ENCODE measurements around the gene ITPRID1.
A peak's percentile ranks its signal among the peaks of the same experiment; 100 is the strongest.

ITPRID1 gene

DNA sequence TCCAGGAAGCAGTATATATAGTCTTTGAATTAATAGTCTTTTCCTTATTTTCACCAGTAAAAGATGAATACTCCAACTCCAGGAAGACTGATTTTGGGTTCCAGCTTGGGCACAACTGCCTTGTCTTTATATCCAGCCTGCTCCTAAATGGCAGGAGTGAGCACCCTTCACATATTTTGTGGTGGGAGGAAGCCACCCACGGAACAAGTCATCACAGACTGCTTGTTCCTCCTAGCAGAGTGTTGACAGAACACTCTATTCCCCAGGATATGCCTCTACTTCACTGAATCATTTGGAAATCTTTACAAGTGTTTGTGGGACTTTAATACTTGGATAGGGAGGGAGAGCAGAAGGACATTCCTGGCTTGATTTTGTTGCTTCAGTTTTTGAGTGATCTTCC lies 31.7 kb downstream of the ITPRID1 start:
- no peaks in the 10 kb centered on the region for H3K4me1 ChIP-seq (ENCODE audit: insufficient read depth, insufficient read length)
- no peak overlapping the region for H3K4me3 ChIP-seq (ENCODE audit: insufficient read length, low read depth)
- no peaks in the 10 kb centered on the region for H3K27me3 ChIP-seq (ENCODE audit: insufficient read depth, insufficient read length)
- TF ChIP-seq YY1 (IDR thresholded peaks at IDR 0.05; ENCODE audit: insufficient read depth, insufficient read length), result no peak
- TF ChIP-seq ZNF274 (IDR thresholded peaks at IDR 0.05; ENCODE audit: low read depth, low read length), result no peak
- TF ChIP-seq SUZ12 (IDR thresholded peaks at IDR 0.05; ENCODE audit: extremely low read depth, insufficient read depth, insufficient read length), result no peak
- no peak for DNase-seq (ENCODE audit: low read depth, low spot score)
- no peaks in the 10 kb centered on the region for H3K9me3 ChIP-seq (ENCODE audit: insufficient read depth, low read length)
- H3K9ac ChIP-seq (ENCODE audit: insufficient read length, low read depth), result no peak overlapping the region
- H3K36me3 ChIP-seq (ENCODE audit: insufficient read depth, insufficient read length, low read length), result no peaks in the 10 kb centered on the region

DNA sequence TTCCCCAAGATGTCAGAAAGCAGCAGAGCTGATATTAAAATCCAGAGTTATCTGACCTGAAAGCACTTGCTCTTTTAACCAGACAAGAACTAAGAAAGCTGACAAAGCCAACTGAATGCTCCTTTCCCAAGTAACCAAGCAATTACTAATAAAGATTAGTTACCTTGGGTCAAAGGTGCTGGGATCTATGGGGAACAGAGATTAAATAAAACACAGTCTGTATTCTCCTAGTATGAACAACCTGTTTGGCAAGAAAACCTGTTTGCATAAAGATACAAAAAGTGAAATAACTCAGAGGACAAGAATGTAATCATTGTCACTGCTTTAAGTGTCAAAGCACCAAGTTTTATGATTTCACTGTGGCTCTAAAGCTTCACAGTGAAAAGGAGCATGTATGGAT lies 35.7 kb downstream of the ITPRID1 start:
- Histone ChIP-seq H3K4me3 (ENCODE audit: insufficient read length, low read depth) (no peak overlapping the region), H3K36me3 (ENCODE audit: insufficient read depth, insufficient read length, low read length) (no peaks in the 10 kb centered on the region), H3K4me1 (ENCODE audit: insufficient read depth, insufficient read length) (no peaks in the 10 kb centered on the region), H3K9me3 (ENCODE audit: insufficient read depth, low read length) (no peaks in the 10 kb centered on the region), H3K27me3 (ENCODE audit: insufficient read depth, insufficient read length) (no peaks in the 10 kb centered on the region), H3K9ac (ENCODE audit: insufficient read length, low read depth) (no peak overlapping the region)
- TF ChIP-seq YY1 (IDR thresholded peaks at IDR 0.05; ENCODE audit: insufficient read depth, insufficient read length), result no peak
- no peak for TF ChIP-seq ZNF274 (IDR thresholded peaks at IDR 0.05; ENCODE audit: low read depth, low read length)
- no peak for TF ChIP-seq SUZ12 (IDR thresholded peaks at IDR 0.05; ENCODE audit: extremely low read depth, insufficient read depth, insufficient read length)
- no peak for DNase-seq (ENCODE audit: low read depth, low spot score)

DNA sequence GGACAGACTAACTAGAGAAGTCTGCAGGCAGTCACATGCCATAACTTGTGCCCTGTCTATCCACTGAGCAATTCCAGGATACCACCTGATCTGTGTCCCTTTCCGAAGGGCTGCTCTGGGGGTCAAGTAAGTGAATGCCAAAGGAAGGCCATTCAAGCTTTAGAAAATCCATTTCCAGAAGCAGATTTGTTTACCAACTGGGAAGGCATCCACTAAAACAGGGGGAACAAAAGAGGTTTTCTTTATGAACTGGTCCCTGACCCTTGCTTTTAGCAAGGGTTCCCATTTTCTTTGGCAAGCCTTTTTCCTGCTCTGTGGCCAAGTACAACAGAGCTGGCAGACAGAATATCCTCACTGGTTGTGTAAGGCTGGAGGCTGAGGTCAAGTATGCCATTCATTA lies 36.5 kb downstream of the ITPRID1 start:
- Histone ChIP-seq H3K9me3 (ENCODE audit: insufficient read depth, low read length) (no peaks in the 10 kb centered on the region), H3K36me3 (ENCODE audit: insufficient read depth, insufficient read length, low read length) (no peaks in the 10 kb centered on the region), H3K9ac (ENCODE audit: insufficient read length, low read depth) (no peak overlapping the region), H3K4me1 (ENCODE audit: insufficient read depth, insufficient read length) (no peaks in the 10 kb centered on the region), H3K4me3 (ENCODE audit: insufficient read length, low read depth) (no peak overlapping the region), H3K27me3 (ENCODE audit: insufficient read depth, insufficient read length) (no peaks in the 10 kb centered on the region)
- DNase-seq (ENCODE audit: low read depth, low spot score), result no peak
- TF ChIP-seq ZNF274 (IDR thresholded peaks at IDR 0.05; ENCODE audit: low read depth, low read length), result no peak
- TF ChIP-seq YY1 (IDR thresholded peaks at IDR 0.05; ENCODE audit: insufficient read depth, insufficient read length), result no peak
- no peak for TF ChIP-seq SUZ12 (IDR thresholded peaks at IDR 0.05; ENCODE audit: extremely low read depth, insufficient read depth, insufficient read length)

DNA sequence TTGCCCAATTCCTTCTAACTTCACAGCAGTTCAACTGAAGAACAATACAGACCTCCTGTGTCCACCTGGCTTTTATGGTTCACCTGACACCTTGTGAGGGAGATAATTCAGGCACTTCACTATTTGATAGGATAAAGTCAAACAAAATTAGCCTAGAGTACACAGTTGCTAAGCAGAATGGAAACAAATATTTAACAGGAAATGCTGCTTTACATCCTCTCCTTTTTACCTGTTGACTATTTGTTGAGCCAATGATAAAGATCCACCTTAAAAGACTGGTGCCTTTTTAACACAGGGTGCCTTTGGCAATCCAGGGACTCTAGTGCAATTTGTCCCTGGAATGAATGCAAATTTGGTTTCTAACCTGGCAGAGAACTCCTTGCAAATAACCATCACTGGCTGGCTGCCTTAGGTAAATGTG lies 39.8 kb downstream of the ITPRID1 start:
- no peaks in the 10 kb centered on the region for H3K4me1 ChIP-seq (ENCODE audit: insufficient read depth, insufficient read length)
- no peaks in the 10 kb centered on the region for H3K27me3 ChIP-seq (ENCODE audit: insufficient read depth, insufficient read length)
- H3K9ac ChIP-seq (ENCODE audit: insufficient read length, low read depth), result no peak overlapping the region
- TF ChIP-seq YY1 (IDR thresholded peaks at IDR 0.05; ENCODE audit: insufficient read depth, insufficient read length) (no peak), SUZ12 (IDR thresholded peaks at IDR 0.05; ENCODE audit: extremely low read depth, insufficient read depth, insufficient read length) (no peak), ZNF274 (IDR thresholded peaks at IDR 0.05; ENCODE audit: low read depth, low read length) (no peak)
- DNase-seq (ENCODE audit: low read depth, low spot score), result no peak
- H3K9me3 ChIP-seq (ENCODE audit: insufficient read depth, low read length), result no peaks in the 10 kb centered on the region
- H3K36me3 ChIP-seq (ENCODE audit: insufficient read depth, insufficient read length, low read length), result no peaks in the 10 kb centered on the region
- no peak overlapping the region for H3K4me3 ChIP-seq (ENCODE audit: insufficient read length, low read depth)

DNA sequence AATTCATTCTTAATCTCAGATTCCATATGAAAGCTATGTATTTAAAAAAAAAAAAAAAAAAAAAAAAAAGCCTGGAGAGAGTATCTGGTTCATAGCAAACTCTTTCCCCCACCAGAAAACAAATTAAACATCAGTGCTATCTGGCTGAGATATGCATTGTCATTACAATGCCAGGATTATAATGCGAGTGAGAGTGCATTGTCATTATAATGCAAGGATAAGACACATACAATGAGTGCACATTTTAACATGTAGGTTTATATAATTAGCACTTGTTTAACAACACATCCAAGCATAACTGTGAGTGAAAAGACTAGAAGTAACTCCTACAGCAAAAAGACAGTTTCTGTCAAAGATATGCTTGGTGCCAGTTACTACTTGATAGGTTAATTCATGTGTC lies 48.1 kb downstream of the ITPRID1 start:
- H3K36me3 ChIP-seq (ENCODE audit: insufficient read depth, insufficient read length, low read length), result no peaks in the 10 kb centered on the region
- H3K4me1 ChIP-seq (ENCODE audit: insufficient read depth, insufficient read length), result no peaks in the 10 kb centered on the region
- DNase-seq (ENCODE audit: low read depth, low spot score), result peak; percentile 39
- no peak overlapping the region for H3K9ac ChIP-seq (ENCODE audit: insufficient read length, low read depth)
- H3K27me3 ChIP-seq (ENCODE audit: insufficient read depth, insufficient read length), result no peaks in the 10 kb centered on the region
- no peak for TF ChIP-seq ZNF274 (IDR thresholded peaks at IDR 0.05; ENCODE audit: low read depth, low read length)
- TF ChIP-seq YY1 (IDR thresholded peaks at IDR 0.05; ENCODE audit: insufficient read depth, insufficient read length), result no peak
- TF ChIP-seq SUZ12 (IDR thresholded peaks at IDR 0.05; ENCODE audit: extremely low read depth, insufficient read depth, insufficient read length), result no peak
- H3K4me3 ChIP-seq (ENCODE audit: insufficient read length, low read depth), result no peak overlapping the region
- H3K9me3 ChIP-seq (ENCODE audit: insufficient read depth, low read length), result no peaks in the 10 kb centered on the region

DNA sequence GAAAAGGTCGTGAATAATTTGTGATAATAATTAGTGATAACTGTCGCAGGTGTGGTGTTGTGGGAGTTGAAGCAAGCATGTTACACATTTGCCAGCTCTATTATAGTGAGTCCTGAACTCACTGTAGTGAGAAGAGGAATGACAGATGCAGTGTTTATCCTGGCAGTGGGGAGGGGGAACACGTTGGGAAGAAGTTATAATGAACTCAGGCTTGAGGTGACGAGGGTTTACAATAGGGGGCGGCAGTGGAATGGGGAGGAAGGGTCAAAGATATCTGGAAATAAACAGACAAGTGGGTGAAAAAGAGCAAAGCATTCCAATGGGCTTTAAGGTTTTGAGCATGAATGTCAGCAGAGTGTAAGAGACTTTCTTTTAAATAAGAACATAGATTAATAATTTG lies 49.6 kb downstream of the ITPRID1 start:
- Histone ChIP-seq H3K4me3 (ENCODE audit: insufficient read length, low read depth) (no peak overlapping the region), H3K4me1 (ENCODE audit: insufficient read depth, insufficient read length) (no peaks in the 10 kb centered on the region), H3K9me3 (ENCODE audit: insufficient read depth, low read length) (no peaks in the 10 kb centered on the region), H3K36me3 (ENCODE audit: insufficient read depth, insufficient read length, low read length) (no peaks in the 10 kb centered on the region), H3K27me3 (ENCODE audit: insufficient read depth, insufficient read length) (no peaks in the 10 kb centered on the region), H3K9ac (ENCODE audit: insufficient read length, low read depth) (no peak overlapping the region)
- no peak for TF ChIP-seq YY1 (IDR thresholded peaks at IDR 0.05; ENCODE audit: insufficient read depth, insufficient read length)
- no peak for TF ChIP-seq SUZ12 (IDR thresholded peaks at IDR 0.05; ENCODE audit: extremely low read depth, insufficient read depth, insufficient read length)
- no peak for TF ChIP-seq ZNF274 (IDR thresholded peaks at IDR 0.05; ENCODE audit: low read depth, low read length)
- no peak for DNase-seq (ENCODE audit: low read depth, low spot score)

DNA sequence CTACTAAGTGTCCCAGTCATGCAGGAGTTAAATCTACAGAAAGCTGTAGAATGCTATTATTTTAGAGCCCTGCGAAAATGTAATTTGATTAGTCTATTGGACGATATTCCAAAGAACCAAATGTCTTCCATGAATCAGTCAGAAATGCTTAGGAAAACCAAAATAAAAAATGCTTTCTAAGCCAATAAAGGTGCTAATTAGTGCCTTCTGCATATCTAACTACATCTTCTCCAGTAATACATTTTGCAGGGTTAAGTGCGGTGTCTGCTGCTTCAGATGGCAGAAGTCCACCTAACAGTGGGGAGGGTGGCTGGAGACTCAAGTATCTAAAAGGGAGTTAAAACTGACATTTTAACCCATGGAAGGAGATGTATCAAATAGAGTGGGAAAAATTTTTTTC lies 50.1 kb downstream of the ITPRID1 start:
- no peaks in the 10 kb centered on the region for H3K27me3 ChIP-seq (ENCODE audit: insufficient read depth, insufficient read length)
- TF ChIP-seq YY1 (IDR thresholded peaks at IDR 0.05; ENCODE audit: insufficient read depth, insufficient read length) (no peak), ZNF274 (IDR thresholded peaks at IDR 0.05; ENCODE audit: low read depth, low read length) (no peak)
- H3K9ac ChIP-seq (ENCODE audit: insufficient read length, low read depth), result no peak overlapping the region
- DNase-seq (ENCODE audit: low read depth, low spot score), result no peak
- no peak overlapping the region for H3K4me3 ChIP-seq (ENCODE audit: insufficient read length, low read depth)
- no peaks in the 10 kb centered on the region for H3K9me3 ChIP-seq (ENCODE audit: insufficient read depth, low read length)
- no peaks in the 10 kb centered on the region for H3K4me1 ChIP-seq (ENCODE audit: insufficient read depth, insufficient read length)
- no peaks in the 10 kb centered on the region for H3K36me3 ChIP-seq (ENCODE audit: insufficient read depth, insufficient read length, low read length)

DNA sequence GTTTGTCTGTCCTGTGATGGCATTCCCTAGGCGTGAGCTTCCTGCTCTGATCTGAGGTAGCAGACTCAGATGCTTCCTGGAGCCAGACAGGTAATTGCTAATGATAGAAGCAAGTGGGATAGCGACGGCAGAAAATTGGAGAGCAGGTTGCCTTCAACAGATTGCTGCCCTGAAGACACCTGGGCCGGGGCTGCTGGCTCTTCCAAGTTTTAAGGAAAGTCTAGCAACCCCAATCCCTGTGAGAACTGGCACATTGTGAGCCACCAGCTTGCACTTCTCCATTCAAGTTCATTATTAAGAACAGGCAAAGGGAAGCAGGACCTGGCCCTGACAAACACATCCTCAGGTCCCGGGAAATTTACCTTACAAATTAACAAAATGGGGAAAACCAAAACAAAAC lies 50.8 kb downstream of the ITPRID1 start:
- TF ChIP-seq SUZ12 (IDR thresholded peaks at IDR 0.05; ENCODE audit: extremely low read depth, insufficient read depth, insufficient read length), result no peak
- TF ChIP-seq ZNF274 (IDR thresholded peaks at IDR 0.05; ENCODE audit: low read depth, low read length), result no peak
- TF ChIP-seq YY1 (IDR thresholded peaks at IDR 0.05; ENCODE audit: insufficient read depth, insufficient read length), result no peak
- no peaks in the 10 kb centered on the region for H3K4me1 ChIP-seq (ENCODE audit: insufficient read depth, insufficient read length)
- H3K4me3 ChIP-seq (ENCODE audit: insufficient read length, low read depth), result no peak overlapping the region
- no peaks in the 10 kb centered on the region for H3K36me3 ChIP-seq (ENCODE audit: insufficient read depth, insufficient read length, low read length)
- H3K9ac ChIP-seq (ENCODE audit: insufficient read length, low read depth), result no peak overlapping the region
- no peaks in the 10 kb centered on the region for H3K27me3 ChIP-seq (ENCODE audit: insufficient read depth, insufficient read length)
- no peak for DNase-seq (ENCODE audit: low read depth, low spot score)
- H3K9me3 ChIP-seq (ENCODE audit: insufficient read depth, low read length), result no peaks in the 10 kb centered on the region

Measured in NT2/D1 (cell line).